ENCODE results near the gene SNRPA.

Gene SNRPA

GRCh38 chr19:40750058-40750873, 737 bp upstream of the SNRPA start, which contains the start of gene ACTMAP (continued):
- TF ChIP-seq PRDM6 (tag by site-specific recombination; IDR thresholded peaks at IDR 0.05) (no peak; the same call in 1 of the 2 replicates), ZNF221 (tag by site-specific recombination; IDR thresholded peaks at IDR 0.05; ENCODE audit: borderline replicate concordance) (no peak), ZNF560 (tag by site-specific recombination; IDR thresholded peaks at IDR 0.05; ENCODE audit: borderline replicate concordance) (no peak), ZBTB21 (tag by site-specific recombination; IDR thresholded peaks at IDR 0.05) (peak; percentile 88), ZNF214 (tag by site-specific recombination; IDR thresholded peaks at IDR 0.05; ENCODE audit: borderline replicate concordance) (no peak), SALL2 (tag by site-specific recombination; IDR thresholded peaks at IDR 0.05; ENCODE audit: borderline replicate concordance) (0 out of 2 replicates have a peak, but pooled peaks have one; percentile 2), PRDM10 (tag by site-specific recombination; IDR thresholded peaks at IDR 0.05) (peak; percentile 27), ZNF354C (tag by site-specific recombination; IDR thresholded peaks at IDR 0.05; ENCODE audit: borderline replicate concordance, low read depth) (no peak), ZNF37A (tag by site-specific recombination; IDR thresholded peaks at IDR 0.05) (no peak), ZNF280C (tag by site-specific recombination; IDR thresholded peaks at IDR 0.05) (no peak), ZNF639 (tag by site-specific recombination; IDR thresholded peaks at IDR 0.05) (peak; percentile 97), ZNF16 (tag by site-specific recombination; IDR thresholded peaks at IDR 0.05; ENCODE audit: low read depth) (no peak), ZNF488 (tag by site-specific recombination; IDR thresholded peaks at IDR 0.05) (no peak; the same call in 1 of the 2 replicates), ZNF610 (tag by site-specific recombination; IDR thresholded peaks at IDR 0.05; ENCODE audit: borderline replicate concordance) (peak; percentile 91), ZNF324 (tag by site-specific recombination; IDR thresholded peaks at IDR 0.05) (peak; percentile 96), GLI2 (tag by site-specific recombination; IDR thresholded peaks at IDR 0.05; ENCODE audit: borderline replicate concordance, low read depth) (no peak), MYNN (tag by site-specific recombination; IDR thresholded peaks at IDR 0.05; ENCODE audit: borderline replicate concordance) (no peak), HOXD13 (CRISPR knock-in tag; IDR thresholded peaks at IDR 0.05; ENCODE audit: borderline replicate concordance) (no peak), ZIC2 (tag by site-specific recombination; IDR thresholded peaks at IDR 0.05) (peak; percentile 52; the same call in 1 of the 2 replicates), BCL11A (tag by site-specific recombination; IDR thresholded peaks at IDR 0.05; ENCODE audit: low read depth) (peak; percentile 100), ZNF513 (tag by site-specific recombination; IDR thresholded peaks at IDR 0.05) (no peak), ZNF654 (tag by site-specific recombination; IDR thresholded peaks at IDR 0.05; ENCODE audit: low read depth) (no peak), PRDM4 (tag by site-specific recombination; IDR thresholded peaks at IDR 0.05) (peak; percentile 83), SETDB1 (IDR thresholded peaks at IDR 0.05; ENCODE audit: insufficient read length, low read length) (no peak)
